DND-41 (cell line): Measurements from ENCODE around the gene SLC1A2.

Source experiments
- ATAC-seq: fragments of 200-7000 bp; cut with Tn5 transposase; 3 replicates; pipeline ENCODE4 v1.9.1; 2021; ENCODE audit warnings: low read depth; ENCODE audit not compliant: insufficient read depth
- DNase-seq: peaks from one replicate; pipeline ENCODE4 v3.0.0-alpha.2; 2020
- H2AFZ ChIP-seq: 2 replicates; pipeline ENCODE4 v1.6.0; 2012; ENCODE audit warnings: low read depth, low read length
- H3K27ac ChIP-seq: 2 replicates; pipeline ENCODE4 v1.5.1; 2012; ENCODE audit warnings: low read length, inconsistent platforms
- H3K27me3 ChIP-seq: fragments of 200-600 bp; sonication (generic); 2 replicates; pipeline ENCODE4 v1.6.0; 2012; ENCODE audit warnings: low read length, mild to moderate bottlenecking, inconsistent platforms; ENCODE audit not compliant: insufficient read depth, poor library complexity
- H3K36me3 ChIP-seq: 2 replicates; pipeline ENCODE4 v1.5.1; 2012; ENCODE audit warnings: low read length, inconsistent platforms; ENCODE audit not compliant: insufficient read depth
- H3K4me1 ChIP-seq: 2 replicates; pipeline ENCODE4 v1.5.1; 2012; ENCODE audit warnings: mild to moderate bottlenecking, low read length; ENCODE audit not compliant: insufficient read depth
- H3K4me2 ChIP-seq: 2 replicates; pipeline ENCODE4 v1.6.0; 2012; ENCODE audit warnings: mild to moderate bottlenecking, moderate library complexity, low read length, inconsistent platforms; ENCODE audit not compliant: insufficient read depth
- H3K4me3 ChIP-seq, 2 experiments: fragments of 200-600 bp in 1 of 2; shearing (Covaris generic) in 1 of 2; 2 replicates each; pipeline ENCODE4 v1.5.1; 2012 to 2016; ENCODE audit warnings: inconsistent platforms in 2 of 2, low read length in 2 of 2, mild to moderate bottlenecking in 2 of 2, low read depth in 1 of 2, moderate library complexity in 1 of 2
- H3K79me2 ChIP-seq: 2 replicates; pipeline ENCODE4 v1.6.0; 2012; ENCODE audit warnings: low read length, inconsistent platforms; ENCODE audit not compliant: insufficient read depth
- H3K9ac ChIP-seq: 2 replicates; pipeline ENCODE4 v1.6.0; 2012; ENCODE audit warnings: low read depth, mild to moderate bottlenecking, inconsistent platforms, low read length, moderate library complexity
- H3K9me3 ChIP-seq: 2 replicates; pipeline ENCODE4 v1.5.1; 2012; ENCODE audit warnings: low read length, moderate library complexity, mild to moderate bottlenecking, inconsistent platforms; ENCODE audit not compliant: insufficient read depth, severe bottlenecking
- H4K20me1 ChIP-seq: 2 replicates; pipeline ENCODE4 v1.6.0; 2012; ENCODE audit warnings: low read length; ENCODE audit not compliant: insufficient read depth
- CTCF ChIP-seq: IDR thresholded peaks from 2 replicates; pipeline ENCODE4 v1.5.1; 2012; ENCODE audit warnings: borderline replicate concordance, low read length, moderate library complexity, mild to moderate bottlenecking; ENCODE audit not compliant: poor library complexity, severe bottlenecking; ENCODE audit errors: extremely low read depth
- EZH2 ChIP-seq: IDR thresholded peaks from 3 replicates; pipeline ENCODE4 v1.6.1; 2012; ENCODE audit warnings: borderline replicate concordance, low read depth, mild to moderate bottlenecking, moderate library complexity, low read length, inconsistent platforms; ENCODE audit not compliant: severe bottlenecking

SLC1A2 gene

GRCh38 chr11:35414311-35414710 lies 5.0 kb downstream of the SLC1A2 start:
- no peak for DNase-seq
- ATAC-seq = no peak
- H3K27me3 ChIP-seq = peaks cover 4% of the 10 kb centered on the region

GRCh38 chr11:35413598-35413997 lies 5.8 kb downstream of the SLC1A2 start:
- ATAC-seq (no peak), DNase-seq (no peak)
- Histone ChIP-seq H3K4me1 (no peaks in the 10 kb centered on the region), H3K4me3 (no peak overlapping the region), H3K27ac (no peak overlapping the region), H3K4me2 (no peak overlapping the region), H3K27me3 (peaks cover 4% of the 10 kb centered on the region), H3K79me2 (no peaks in the 10 kb centered on the region), H4K20me1 (no peaks in the 10 kb centered on the region), H3K9me3 (no peaks in the 10 kb centered on the region), H3K9ac (no peak overlapping the region), H3K36me3 (no peaks in the 10 kb centered on the region), H2AFZ (no peak overlapping the region)
- no peak for TF ChIP-seq CTCF
- no peak for TF ChIP-seq EZH2

More at GRCh38 chr11:35414311-35414710, 5.0 kb downstream of the SLC1A2 start:
- no peak overlapping the region for H3K4me3 ChIP-seq
- H3K27ac ChIP-seq = no peak overlapping the region
- H3K9ac ChIP-seq = no peak overlapping the region
- no peaks in the 10 kb centered on the region for H3K9me3 ChIP-seq
- no peak overlapping the region for H3K4me2 ChIP-seq
- H4K20me1 ChIP-seq = no peaks in the 10 kb centered on the region
- H3K79me2 ChIP-seq = no peaks in the 10 kb centered on the region
- TF ChIP-seq CTCF (no peak), EZH2 (no peak)
- H3K36me3 ChIP-seq = no peaks in the 10 kb centered on the region
- no peaks in the 10 kb centered on the region for H3K4me1 ChIP-seq
- H2AFZ ChIP-seq = no peak overlapping the region

- Histone ChIP-seq H3K4me3 (no peak overlapping the region), H3K4me1 (no peaks in the 10 kb centered on the region)
- TF ChIP-seq CTCF = peak; percentile 59
- no peak for TF ChIP-seq EZH2
Observed at GRCh38 chr11:35412285-35412684, 7.1 kb downstream of the SLC1A2 start.

GRCh38 chr11:35407041-35407440 lies 12.3 kb downstream of the SLC1A2 start:
- Histone ChIP-seq H2AFZ (no peak overlapping the region), H3K27ac (no peak overlapping the region), H3K4me3 (no peak overlapping the region), H3K79me2 (no peaks in the 10 kb centered on the region), H3K4me1 (no peaks in the 10 kb centered on the region), H3K27me3 (peaks cover 5% of the 10 kb centered on the region), H3K9me3 (no peaks in the 10 kb centered on the region), H4K20me1 (no peaks in the 10 kb centered on the region), H3K9ac (no peak overlapping the region), H3K36me3 (no peaks in the 10 kb centered on the region), H3K4me2 (no peak overlapping the region)
- ATAC-seq (no peak), DNase-seq (no peak)
- no peak for TF ChIP-seq EZH2
- TF ChIP-seq CTCF = no peak

More at GRCh38 chr11:35412285-35412684, 7.1 kb downstream of the SLC1A2 start:
- DNase-seq (no peak), ATAC-seq (no peak)
- Histone ChIP-seq H3K9ac (no peak overlapping the region), H3K27ac (no peak overlapping the region), H2AFZ (no peak overlapping the region), H3K27me3 (peaks cover 4% of the 10 kb centered on the region), H3K36me3 (no peaks in the 10 kb centered on the region), H3K9me3 (no peaks in the 10 kb centered on the region), H3K4me2 (no peak overlapping the region), H4K20me1 (no peaks in the 10 kb centered on the region), H3K79me2 (no peaks in the 10 kb centered on the region)
